Middle frontal gyrus (tissue), 1 donor: ENCODE measurements around the gene HOXA9.

Experiments
- DNase-seq: peaks from one replicate; pipeline ENCODE4 v3.0.0-alpha.2; 2015; ENCODE audit warnings: low spot score; ENCODE audit errors: extremely low spot score

The HOXA9 gene

GRCh38 chr7:27165089-27165995 lies at the start of gene HOXA9:
Gene HOXA9 (minus strand): TSS chr7:27165537. CDS start chr7:27165457, 80 bp downstream.
- no peak for DNase-seq

GRCh38 chr7:27214239-27214950 lies 49.1 kb upstream of the HOXA9 start:
- no peak for DNase-seq

GRCh38 chr7:27213433-27214238 lies 48.3 kb upstream of the HOXA9 start:
- no peak for DNase-seq

- DNase-seq, result no peak
These were observed 47.4 kb upstream of the HOXA9 start for GRCh38 chr7:27212497-27213432.

- no peak for DNase-seq
These were observed 46.4 kb upstream of the HOXA9 start for GRCh38 chr7:27211764-27212204.

- DNase-seq, result no peak
These were observed 45.7 kb upstream of the HOXA9 start for GRCh38 chr7:27211084-27211446.

- no peak for DNase-seq
These were observed 45.2 kb upstream of the HOXA9 start for GRCh38 chr7:27210441-27211083.

DNA sequence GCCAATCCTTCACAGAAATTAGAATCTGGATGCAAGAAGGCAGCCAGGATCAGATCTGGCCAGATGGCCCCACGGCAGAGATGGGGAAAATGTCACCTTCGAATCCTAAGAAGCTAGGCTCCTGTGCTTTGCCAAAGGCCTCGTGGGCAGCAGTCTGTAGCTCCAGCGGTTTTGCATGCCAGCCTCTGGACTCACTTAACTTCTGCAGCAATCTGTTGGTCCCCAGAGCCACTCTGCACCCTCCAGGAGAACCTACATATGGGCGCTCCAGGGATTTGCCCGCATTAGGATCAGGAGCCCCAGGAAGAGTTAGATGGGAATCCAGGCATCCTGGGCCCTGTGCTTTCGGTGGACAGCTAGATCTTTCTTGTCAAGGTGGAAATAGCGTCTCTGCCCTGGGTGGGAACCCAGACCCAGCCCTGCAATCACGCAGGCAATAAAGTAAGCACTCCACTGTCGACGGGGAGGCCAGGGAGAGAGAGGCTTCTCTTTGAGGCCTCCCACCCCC lies 44.6 kb upstream of the HOXA9 start:
- no peak for DNase-seq

GRCh38 chr7:27208998-27209397 lies 43.7 kb upstream of the HOXA9 start:
- DNase-seq, result no peak

GRCh38 chr7:27207348-27207985 lies 42.1 kb upstream of the HOXA9 start:
- DNase-seq, result no peak

DNA sequence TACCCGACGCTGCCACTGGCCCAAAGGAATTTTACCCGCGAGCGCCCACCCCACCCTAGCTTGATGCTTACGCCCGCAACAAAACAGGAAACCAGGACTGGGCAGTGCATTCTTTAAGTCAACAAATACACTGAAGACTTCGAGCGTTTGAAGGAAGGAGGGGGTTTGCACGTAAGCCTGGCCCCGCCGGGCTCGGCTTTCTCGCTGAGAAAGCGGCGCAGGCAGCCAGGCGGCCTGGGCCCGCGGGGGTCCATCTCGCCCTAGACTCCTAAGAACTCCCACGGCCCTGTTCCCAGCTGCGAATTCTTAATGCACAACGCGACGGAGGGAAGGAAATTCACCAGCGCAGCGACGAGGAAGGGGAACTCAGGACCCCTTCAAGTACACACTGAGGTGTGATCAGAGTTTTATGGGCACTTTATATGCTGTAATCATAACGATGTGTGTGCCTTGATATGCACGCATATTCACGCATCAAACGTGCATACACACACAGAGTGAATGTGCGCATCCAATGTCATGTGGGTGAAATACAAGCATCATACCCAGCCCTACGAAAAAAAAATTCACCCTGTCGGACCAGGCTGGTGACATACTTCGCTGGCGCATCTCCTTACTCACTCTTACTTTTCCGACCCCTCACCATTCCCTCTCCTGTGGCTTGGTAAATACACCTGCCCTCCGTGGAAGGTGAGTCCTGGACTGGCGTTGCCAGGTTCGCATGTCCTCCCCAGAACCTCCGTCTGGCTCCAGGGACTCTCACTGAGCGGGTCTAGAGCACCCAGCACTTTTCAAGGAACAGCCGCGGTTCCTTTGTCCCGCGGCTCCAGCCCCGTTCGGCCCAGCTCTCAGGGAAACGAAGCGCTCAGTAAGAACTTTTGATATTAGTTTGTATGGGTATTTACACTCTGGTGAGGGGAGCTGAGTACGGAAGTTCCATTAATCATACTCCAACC lies 40.3 kb upstream of the HOXA9 start:
- DNase-seq, result no peak

GRCh38 chr7:27204851-27205322 lies 39.5 kb upstream of the HOXA9 start:
- DNase-seq, result no peak

DNA sequence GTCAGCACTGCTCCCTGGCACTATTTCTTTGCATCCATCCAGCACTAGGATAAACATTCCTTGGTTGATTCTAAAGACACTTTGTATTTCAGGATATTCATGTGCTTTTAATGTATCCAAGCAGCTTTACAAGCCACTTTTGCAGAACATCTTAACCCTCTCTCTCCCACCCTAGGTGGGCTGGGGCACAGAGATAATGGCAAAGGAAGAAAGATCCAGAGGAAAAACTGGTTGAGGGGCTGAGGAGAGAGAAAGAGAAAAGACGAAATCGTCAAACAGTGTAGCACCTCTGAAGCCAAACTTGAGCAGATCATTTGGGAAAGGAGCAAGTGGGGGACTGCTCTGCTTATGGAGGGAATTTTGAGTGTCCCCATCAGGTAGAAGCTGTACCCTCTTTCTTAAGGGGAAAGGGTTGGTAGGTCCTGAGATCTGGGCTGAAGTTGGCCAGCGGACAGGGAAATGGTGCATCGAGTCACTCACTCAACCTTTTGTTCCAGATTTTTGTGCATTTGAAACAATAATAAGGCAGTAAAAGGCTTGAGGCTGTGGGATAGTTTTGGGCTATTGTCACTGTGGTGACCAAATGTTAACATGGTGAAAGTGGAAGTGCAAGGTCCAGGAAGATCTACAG lies 38.7 kb upstream of the HOXA9 start:
- DNase-seq, result no peak

- DNase-seq, result no peak
These were observed 38.1 kb upstream of the HOXA9 start for GRCh38 chr7:27203365-27203953.

GRCh38 chr7:27202862-27203134 lies 37.5 kb upstream of the HOXA9 start:
- DNase-seq, result no peak

- no peak for DNase-seq
These were observed 36.9 kb upstream of the HOXA9 start for GRCh38 chr7:27202018-27202861.
